HepG2 (cell line): ENCODE measurements around the gene METTL5. TPM values are rescaled to one million over a fixed set of nuclear protein-coding genes. Genes with fewer than 3 reads are reported as not detected.

ENCODE experiments used
- ATF5 ChIP-seq: sonication (generic); formaldehyde crosslinking; IDR thresholded peaks from 2 replicates; pipeline ENCODE4 v1.4.0; 2020; ENCODE audit warnings: mild to moderate bottlenecking, low read depth, missing genetic modification reagents
- CBFB ChIP-seq: sonication (generic); formaldehyde crosslinking; IDR thresholded peaks from 2 replicates; pipeline ENCODE4 v1.4.0; 2020; ENCODE audit warnings: missing genetic modification reagents
- CREM ChIP-seq, 2 experiments: sonication (generic) in 1 of 2; formaldehyde crosslinking in 1 of 2; IDR thresholded peaks; 2 replicates each; pipeline versions ENCODE4 v1.4.0 to v1.6.1; 2016 to 2020; ENCODE audit warnings: antibody characterized with exemption in 1 of 2, mild to moderate bottlenecking in 1 of 2, missing genetic modification reagents in 1 of 2
- EP300 ChIP-seq, 3 experiments: sonication (generic) in 1 of 3; formaldehyde crosslinking in 1 of 3; IDR thresholded peaks; 2 replicates each; pipeline versions ENCODE4 v1.5.1 to v1.6.1; 2011 to 2020; ENCODE audit warnings: low read depth in 2 of 3, low read length in 2 of 3, borderline replicate concordance in 1 of 3, improper control_type of control experiment in 1 of 3, mild to moderate bottlenecking in 1 of 3, missing genetic modification reagents in 1 of 3, moderate library complexity in 1 of 3
- FOXO1 ChIP-seq: sonication (generic); formaldehyde crosslinking; IDR thresholded peaks from 2 replicates; pipeline ENCODE4 v1.4.0; 2020; ENCODE audit warnings: missing genetic modification reagents
- KAT2B ChIP-seq: fragments of 150-350 bp; IDR thresholded peaks from 2 replicates; pipeline ENCODE4 v1.6.1; 2014; ENCODE audit warnings: low read depth, low read length, borderline replicate concordance
- MATR3 ChIP-seq: sonication (generic); formaldehyde crosslinking; IDR thresholded peaks from 2 replicates; pipeline ENCODE4 v1.4.0; 2020; ENCODE audit warnings: missing genetic modification reagents
- MXI1 ChIP-seq: IDR thresholded peaks from 3 replicates; pipeline ENCODE4 v1.6.1; 2012; ENCODE audit warnings: low read depth, low read length, inconsistent platforms, borderline replicate concordance
- NR2F6 ChIP-seq, 2 experiments: IDR thresholded peaks; 2 replicates each; pipeline ENCODE4 v1.6.1; 2016; ENCODE audit warnings: antibody characterized with exemption in 1 of 2, mild to moderate bottlenecking in 1 of 2
- PHF21A ChIP-seq: sonication (generic); formaldehyde crosslinking; IDR thresholded peaks from 2 replicates; pipeline ENCODE4 v1.5.0; 2020; ENCODE audit warnings: mild to moderate bottlenecking, missing genetic modification reagents
- RBM39 ChIP-seq: fragments of 200-400 bp; formaldehyde crosslinking; IDR thresholded peaks from one replicate; pipeline ENCODE4 v1.6.1; 2018; ENCODE audit warnings: antibody characterized with exemption, mild to moderate bottlenecking, low read depth, low read length; ENCODE audit not compliant: poor library complexity, severe bottlenecking
- SOX5 ChIP-seq: IDR thresholded peaks from 2 replicates; pipeline ENCODE4 v1.6.1; 2016; ENCODE audit warnings: borderline replicate concordance
- TFAP4 ChIP-seq: sonication (generic); IDR thresholded peaks from 2 replicates; pipeline ENCODE4 v1.6.1; 2016; ENCODE audit warnings: low read depth, borderline replicate concordance
- TMF1 ChIP-seq: sonication (generic); formaldehyde crosslinking; IDR thresholded peaks from 2 replicates; pipeline ENCODE4 v1.8.1; 2022; ENCODE audit warnings: low read depth, missing genetic modification reagents
- ZBTB43 ChIP-seq: sonication (generic); formaldehyde crosslinking; conservative IDR thresholded peaks from 2 replicates; pipeline ENCODE4 v1.4.0; 2020; ENCODE audit warnings: missing genetic modification reagents
- ZNF138 ChIP-seq: sonication (generic); formaldehyde crosslinking; IDR thresholded peaks from 2 replicates; pipeline ENCODE4 v1.5.0; 2020; ENCODE audit warnings: mild to moderate bottlenecking, low read depth, missing genetic modification reagents
- ZNF143 ChIP-seq: sonication (generic); formaldehyde crosslinking; IDR thresholded peaks from 2 replicates; pipeline ENCODE4 v1.4.0; 2020; ENCODE audit warnings: missing genetic modification reagents
- ZNF292 ChIP-seq: sonication (generic); formaldehyde crosslinking; IDR thresholded peaks from 2 replicates; pipeline ENCODE4 v1.8.1; 2022; ENCODE audit warnings: mild to moderate bottlenecking, low read depth, missing genetic modification reagents, borderline replicate concordance
- ZNF773 ChIP-seq: sonication (generic); formaldehyde crosslinking; IDR thresholded peaks from 2 replicates; pipeline ENCODE4 v1.4.0; 2020; ENCODE audit warnings: missing genetic modification reagents, borderline replicate concordance
- ZNF782 ChIP-seq: sonication (generic); formaldehyde crosslinking; IDR thresholded peaks from 2 replicates; pipeline ENCODE4 v1.4.0; 2020; ENCODE audit warnings: missing genetic modification reagents, mild to moderate bottlenecking, borderline replicate concordance
- polyA plus RNA-seq, 8 experiments: library from polyadenylated mRNA; depleted of rRNA in 3 of 8; stranded (reverse) in 7 of 8; unstranded in 1 of 8; fragments of >200 nt; fragmentation: Illumina TruSeq in 4 of 8; extraction: Trizol in 4 of 8; gene quantifications; 2 replicates each; pipeline versions ENCODE4 v1.2.1 to v1.2.3, GENCODE V29; 2011 to 2016; ENCODE audit warnings: low read depth in 4 of 8, missing spikeins in 1 of 8, mixed read lengths in 1 of 8; ENCODE audit not compliant: insufficient read depth in 1 of 8
- total RNA-seq, 5 experiments: library from RNA; depleted of rRNA; stranded (reverse); fragments of >200 nt; fragmentation: Illumina TruSeq; extraction: Trizol; gene quantifications; 2 replicates each; pipeline ENCODE4 v1.2.3, GENCODE V29; 2016; ENCODE audit warnings: low read depth in 1 of 5
- TF ChIP-seq, protein P1 (sequence below): IDR thresholded peaks from 2 replicates; pipeline ENCODE4 v1.6.1; 2016; ENCODE audit warnings: mild to moderate bottlenecking, missing biosample characterization, missing genetic modification reagents
- TF ChIP-seq, protein P2 (sequence below): sonication (generic); formaldehyde crosslinking; IDR thresholded peaks from 2 replicates; pipeline ENCODE4 v1.8.1; 2023; ENCODE audit warnings: mild to moderate bottlenecking, missing genetic modification reagents

The METTL5 gene
- total and polyA plus RNA-seq, 2 of the 13 experiments (the other 11 are each of a cell fraction or from before 2014, with no cell fraction given), result 50.7 to 95.1 TPM

GRCh38 chr2:169798718-169799592, 25.8 kb downstream of the METTL5 start, which contains the start of gene SSB (continued):
- TF ChIP-seq MATR3 (CRISPR knock-in tag), result no peak
- peak; percentile 56; the same call in 1 of the 2 replicates for TF ChIP-seq ZNF292
- TF ChIP-seq ZNF773, result no peak
- no peak; a peak in 1 of 4 replicates for TF ChIP-seq EP300 (IDR thresholded peaks at IDR 0.05; ENCODE audit: low read depth in 2 of 2, low read length in 2 of 2)
- TF ChIP-seq EP300 (CRISPR knock-in tag; IDR thresholded peaks at IDR 0.05; ENCODE audit: borderline replicate concordance), result peak; percentile 41; the same call in 1 of the 2 replicates
- no peak for TF ChIP-seq KAT2B
- TF ChIP-seq, protein P1, sequence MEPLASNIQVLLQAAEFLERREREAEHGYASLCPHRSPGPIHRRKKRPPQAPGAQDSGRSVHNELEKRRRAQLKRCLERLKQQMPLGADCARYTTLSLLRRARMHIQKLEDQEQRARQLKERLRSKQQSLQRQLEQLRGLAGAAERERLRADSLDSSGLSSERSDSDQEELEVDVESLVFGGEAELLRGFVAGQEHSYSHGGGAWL (CRISPR knock-in tag), result peak; percentile 77; the same call in 1 of the 2 replicates
- TF ChIP-seq ZNF138 (CRISPR knock-in tag), result no peak; the same call in 1 of the 2 replicates
- TF ChIP-seq SOX5 (CRISPR knock-in tag), result no peak; the same call in 1 of the 2 replicates
- TF ChIP-seq TFAP4, result 0 out of 2 replicates have a peak, but pooled peaks have one; percentile 7
- TF ChIP-seq CBFB (CRISPR knock-in tag), result peak; percentile 15; the same call in 1 of the 2 replicates
- TF ChIP-seq, protein P2, sequence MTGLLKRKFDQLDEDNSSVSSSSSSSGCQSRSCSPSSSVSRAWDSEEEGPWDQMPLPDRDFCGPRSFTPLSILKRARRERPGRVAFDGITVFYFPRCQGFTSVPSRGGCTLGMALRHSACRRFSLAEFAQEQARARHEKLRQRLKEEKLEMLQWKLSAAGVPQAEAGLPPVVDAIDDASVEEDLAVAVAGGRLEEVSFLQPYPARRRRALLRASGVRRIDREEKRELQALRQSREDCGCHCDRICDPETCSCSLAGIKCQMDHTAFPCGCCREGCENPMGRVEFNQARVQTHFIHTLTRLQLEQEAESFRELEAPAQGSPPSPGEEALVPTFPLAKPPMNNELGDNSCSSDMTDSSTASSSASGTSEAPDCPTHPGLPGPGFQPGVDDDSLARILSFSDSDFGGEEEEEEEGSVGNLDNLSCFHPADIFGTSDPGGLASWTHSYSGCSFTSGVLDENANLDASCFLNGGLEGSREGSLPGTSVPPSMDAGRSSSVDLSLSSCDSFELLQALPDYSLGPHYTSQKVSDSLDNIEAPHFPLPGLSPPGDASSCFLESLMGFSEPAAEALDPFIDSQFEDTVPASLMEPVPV (CRISPR knock-in tag), result peak; percentile 41; the same call in 1 of the 2 replicates
- 0 out of 2 replicates have a peak, but pooled peaks have one; percentile 80 for TF ChIP-seq ZNF782 (CRISPR knock-in tag)
- peak; percentile 78 for TF ChIP-seq RBM39
- TF ChIP-seq ZNF143 (CRISPR knock-in tag), result peak; percentile 88
- TF ChIP-seq MXI1, result peak; percentile 49; the same call in 1 of the 3 replicates
- peak; percentile 62 for TF ChIP-seq FOXO1 (CRISPR knock-in tag)
- peak; percentile 86 for TF ChIP-seq TMF1 (CRISPR knock-in tag)
- TF ChIP-seq PHF21A (CRISPR knock-in tag), result no peak
- TF ChIP-seq ZBTB43 (CRISPR knock-in tag), result peak; percentile 29; the same call in 1 of the 2 replicates
- no peak for TF ChIP-seq CREM (IDR thresholded peaks at IDR 0.05)
- no peak for TF ChIP-seq CREM (CRISPR knock-in tag; IDR thresholded peaks at IDR 0.05)
- TF ChIP-seq ATF5 (CRISPR knock-in tag), result 0 out of 2 replicates have a peak, but pooled peaks have one; percentile 58
- no peak for TF ChIP-seq NR2F6 (IDR thresholded peaks at IDR 0.05)
- TF ChIP-seq NR2F6 (CRISPR knock-in tag; IDR thresholded peaks at IDR 0.05), result no peak; the same call in 1 of the 2 replicates
